ENCODE results near the gene RAPGEF4.

GRCh38 chr2:172944022-172944793 lies 208.6 kb downstream of the RAPGEF4 start:
- TF ChIP-seq EZH2 (IDR thresholded peaks at IDR 0.05) (no peak), CTCF (IDR thresholded peaks at IDR 0.05 in 2 of 3, conservative IDR thresholded peaks at IDR 0.05 in 1 of 3; ENCODE audit: borderline replicate concordance in 1 of 3, insufficient read depth in 1 of 3, low read depth in 2 of 3, low read length in 2 of 3) (no peak), SP1 (IDR thresholded peaks at IDR 0.05; ENCODE audit: low read depth) (no peak), POLR2A (IDR thresholded peaks at IDR 0.05; ENCODE audit: borderline replicate concordance, extremely low read depth, insufficient read depth, insufficient read length) (no peak), MAX (IDR thresholded peaks at IDR 0.05) (no peak), POLR2AphosphoS5 (IDR thresholded peaks at IDR 0.05; ENCODE audit: low read depth, low read length) (no peak), TCF7L2 (IDR thresholded peaks at IDR 0.05; ENCODE audit: borderline replicate concordance, extremely low read depth, insufficient read depth, insufficient read length) (no peak)
